ENCODE results near the gene DAPK1.

DAPK1 gene

GRCh38 chr9:87497604-87498045 lies at the start of gene DAPK1:
Gene DAPK1 (plus strand): TSS chr9:87497867. CDS start chr9:87499078, 1,211 bp downstream.
- DNase-seq (ENCODE audit: extremely low read depth, low read depth): no peak
- no peak for TF ChIP-seq CTCF (IDR thresholded peaks at IDR 0.05; ENCODE audit: low read depth, low read length)

GRCh38 chr9:87451149-87451548 lies 46.5 kb upstream of the DAPK1 start:
- TF ChIP-seq CTCF (IDR thresholded peaks at IDR 0.05; ENCODE audit: low read depth, low read length): no peak

GRCh38 chr9:87455407-87455806 lies 42.3 kb upstream of the DAPK1 start:
- DNase-seq (ENCODE audit: extremely low read depth, low read depth): no peak
- no peak for TF ChIP-seq CTCF (IDR thresholded peaks at IDR 0.05; ENCODE audit: low read depth, low read length)

More at GRCh38 chr9:87451149-87451548, 46.5 kb upstream of the DAPK1 start:
- no peak for DNase-seq (ENCODE audit: extremely low read depth, low read depth)

GRCh38 chr9:87461256-87461655 lies 36.4 kb upstream of the DAPK1 start:
- DNase-seq (ENCODE audit: extremely low read depth, low read depth): no peak
- no peak for TF ChIP-seq CTCF (IDR thresholded peaks at IDR 0.05; ENCODE audit: low read depth, low read length)

- peak; percentile 2 for DNase-seq (ENCODE audit: extremely low read depth, low read depth)
- TF ChIP-seq CTCF (IDR thresholded peaks at IDR 0.05; ENCODE audit: low read depth, low read length): no peak
These were observed 33.3 kb upstream of the DAPK1 start for GRCh38 chr9:87464110-87464991.

- TF ChIP-seq CTCF (IDR thresholded peaks at IDR 0.05; ENCODE audit: low read depth, low read length): no peak
These were observed 32.7 kb upstream of the DAPK1 start for GRCh38 chr9:87464992-87465378.

GRCh38 chr9:87465816-87466215 lies 31.9 kb upstream of the DAPK1 start:
- TF ChIP-seq CTCF (IDR thresholded peaks at IDR 0.05; ENCODE audit: low read depth, low read length): no peak
- no peak for DNase-seq (ENCODE audit: extremely low read depth, low read depth)

More at GRCh38 chr9:87464992-87465378, 32.7 kb upstream of the DAPK1 start:
- no peak for DNase-seq (ENCODE audit: extremely low read depth, low read depth)
